Measurements from ENCODE around the gene USH2A.
"Not testable (repeated sequence)": the region's sequence is repeated elsewhere in the genome, so short reads cannot be mapped to it uniquely, and the experiment has no call there.

USH2A gene

GRCh38 chr1:216190438-216190837, 232.8 kb downstream of the USH2A start:
- DNase-seq = no peak

GRCh38 chr1:216186816-216187215, 236.4 kb downstream of the USH2A start:
- DNase-seq = no peak

GRCh38 chr1:216186141-216186540, 237.1 kb downstream of the USH2A start:
- no peak for DNase-seq

GRCh38 chr1:216184126-216184680, 239.0 kb downstream of the USH2A start:
- peak; percentile 6 for DNase-seq

- DNase-seq = peak; percentile 6
Measured at GRCh38 chr1:216183454-216183853, 239.8 kb downstream of the USH2A start.

GRCh38 chr1:216183007-216183406, 240.2 kb downstream of the USH2A start:
- peak; percentile 3 for DNase-seq

GRCh38 chr1:216181590-216181989, 241.7 kb downstream of the USH2A start:
- no peak for DNase-seq

GRCh38 chr1:216178281-216178680, 245.0 kb downstream of the USH2A start:
- DNase-seq = no peak

GRCh38 chr1:216176970-216177369, 246.3 kb downstream of the USH2A start:
- DNase-seq = no peak

GRCh38 chr1:216175714-216176113, 247.5 kb downstream of the USH2A start:
- DNase-seq = no peak

GRCh38 chr1:216173376-216173995, 249.8 kb downstream of the USH2A start:
- no peak for DNase-seq

GRCh38 chr1:216169351-216169750, 253.9 kb downstream of the USH2A start:
- DNase-seq = no peak

GRCh38 chr1:216168546-216168945, 254.7 kb downstream of the USH2A start:
- DNase-seq = no peak

- DNase-seq = no peak
Measured at GRCh38 chr1:216154063-216154462, 269.2 kb downstream of the USH2A start.

- no peak for DNase-seq
Measured at GRCh38 chr1:216153130-216153529, 270.1 kb downstream of the USH2A start.

- DNase-seq = not testable (repeated sequence)
Measured at GRCh38 chr1:216145451-216146018, 277.7 kb downstream of the USH2A start.

- no peak for DNase-seq
Measured at GRCh38 chr1:216144661-216145450, 278.4 kb downstream of the USH2A start.

- DNase-seq = no peak
Measured at GRCh38 chr1:216142921-216143320, 280.3 kb downstream of the USH2A start.

GRCh38 chr1:216140730-216141524, 282.3 kb downstream of the USH2A start:
- no peak for DNase-seq

GRCh38 chr1:216124192-216124781, 299.0 kb downstream of the USH2A start:
- no peak for DNase-seq

GRCh38 chr1:216123446-216124191, 299.6 kb downstream of the USH2A start:
- no peak for DNase-seq

Data from right kidney (tissue), 1 donor.